H1 (cell line): ENCODE data around the gene CAMKMT. TPM values are rescaled to one million over a fixed set of nuclear protein-coding genes. Genes with fewer than 3 reads are reported as not detected.

Experiments
- CTCF ChIA-PET: fragments of 300-600 bp; sonication (Branson Sonifier 250); formaldehyde crosslinking; loops from one replicate; lab custom pipeline; 2021; ENCODE audit not compliant: partially characterized antibody; lab: Charles Lee
- POLR2A ChIA-PET: fragments of 300-600 bp; sonication (Branson Sonifier 250); formaldehyde crosslinking; loops from one replicate; lab custom pipeline; 2021; ENCODE audit warnings: inconsistent platforms; ENCODE audit not compliant: partially characterized antibody; lab: Charles Lee
- DNase-seq, 2 experiments: peaks; one replicate each; pipeline versions ENCODE4 v3.0.0 to v3.0.0-alpha.2; 2010 to 2022; ENCODE audit warnings: low spot score in 2 of 2, low read depth in 1 of 2, mixed read lengths in 1 of 2
- FAIRE-seq: peaks from 2 replicates; lab custom pipeline; 2011; peaks lifted over from hg19 to GRCh38; lab: Jason Lieb, UNC
- H2AFZ ChIP-seq: 2 replicates; pipeline ENCODE4 v1.8.1; 2012; ENCODE audit warnings: low read length, inconsistent platforms
- H2AK5ac ChIP-seq: 2 replicates; pipeline ENCODE4 v1.6.1; 2013; ENCODE audit warnings: low read depth, low read length
- H2BK120ac ChIP-seq: replicated peaks from 2 replicates; pipeline ENCODE3; 2013; ENCODE audit warnings: low read depth, low read length, inconsistent platforms
- H2BK12ac ChIP-seq: 2 replicates; pipeline ENCODE4 v1.6.1; 2013; ENCODE audit warnings: low read depth, low read length
- H2BK15ac ChIP-seq: 2 replicates; pipeline ENCODE4 v1.6.1; 2013; ENCODE audit warnings: low read length
- H2BK20ac ChIP-seq: 2 replicates; pipeline ENCODE4 v1.6.1; 2013; ENCODE audit warnings: low read length
- H2BK5ac ChIP-seq: 2 replicates; pipeline ENCODE4 v1.6.1; 2013; ENCODE audit warnings: low read depth, low read length
- H3K14ac ChIP-seq: 2 replicates; pipeline ENCODE4 v1.6.1; 2013; ENCODE audit warnings: inconsistent platforms; ENCODE audit not compliant: insufficient read length
- H3K18ac ChIP-seq: 2 replicates; pipeline ENCODE4 v1.6.1; 2013; ENCODE audit warnings: low read length; ENCODE audit errors: extremely low read depth
- H3K23ac ChIP-seq: 2 replicates; pipeline ENCODE4 v1.6.1; 2013; ENCODE audit warnings: inconsistent platforms; ENCODE audit not compliant: insufficient read length
- H3K23me2 ChIP-seq: 2 replicates; pipeline ENCODE4 v1.6.1; 2013; ENCODE audit warnings: low read depth, low read length
- H3K27ac ChIP-seq: 2 replicates; pipeline ENCODE4 v1.6.1; 2011; ENCODE audit warnings: low read depth, low read length, inconsistent platforms
- H3K27me3 ChIP-seq, 4 experiments: replicated peaks in 1 of 4; 1 replicate in 1 of 4; 2 replicates in 3 of 4; pipeline versions ENCODE4 v1.6.1 to v1.8.1; 2011 to 2013; ENCODE audit warnings: low read length in 3 of 4, mild to moderate bottlenecking in 3 of 4, inconsistent platforms in 2 of 4, mixed read lengths in 2 of 4, moderate library complexity in 1 of 4; ENCODE audit not compliant: control insufficient read depth in 3 of 4, insufficient read depth in 3 of 4; ENCODE audit errors: extremely low read depth in 1 of 4
- H3K36me3 ChIP-seq, 4 experiments: 2 replicates each; pipeline versions ENCODE4 v1.6.1 to v1.8.1; 2011 to 2013; ENCODE audit warnings: mild to moderate bottlenecking in 4 of 4, low read length in 3 of 4, moderate library complexity in 2 of 4, control low read depth in 1 of 4, inconsistent platforms in 1 of 4; ENCODE audit not compliant: insufficient read depth in 4 of 4, control insufficient read depth in 2 of 4
- H3K4ac ChIP-seq: replicated peaks from 2 replicates; pipeline ENCODE3; 2013; ENCODE audit warnings: low read length, low read depth, mixed read lengths, inconsistent platforms; ENCODE audit not compliant: insufficient read length
- H3K4me1 ChIP-seq, 4 experiments: replicated peaks in 1 of 4; 1 replicate in 1 of 4; 2 replicates in 3 of 4; pipeline versions ENCODE4 v1.6.1 to v1.8.1; 2011 to 2013; ENCODE audit warnings: low read length in 3 of 4, inconsistent platforms in 2 of 4, mixed read lengths in 1 of 4; ENCODE audit not compliant: insufficient read depth in 4 of 4, control insufficient read depth in 3 of 4
- H3K4me2 ChIP-seq, 2 experiments: 2 replicates each; pipeline versions ENCODE4 v1.6.1 to v1.8.1; 2011 to 2013; ENCODE audit warnings: low read depth in 2 of 2, low read length in 2 of 2, control low read depth in 1 of 2, inconsistent platforms in 1 of 2, mild to moderate bottlenecking in 1 of 2; ENCODE audit not compliant: insufficient read depth in 1 of 2
- H3K4me3 ChIP-seq, 4 experiments: fragments of 200-600, 300-600 bp in 1 of 4; sonication (generic), shearing (Covaris generic), sonication (Bioruptor Twin) in 1 of 4; 2 replicates each; pipeline versions ENCODE4 v1.5.1 to v1.8.1; 2011 to 2016; ENCODE audit warnings: low read length in 4 of 4, low read depth in 3 of 4, control low read depth in 2 of 4, inconsistent platforms in 2 of 4, mild to moderate bottlenecking in 2 of 4, mixed read lengths in 1 of 4, moderate library complexity in 1 of 4; ENCODE audit not compliant: insufficient read depth in 2 of 4; ENCODE audit errors: extremely low read depth in 1 of 4
- H3K56ac ChIP-seq: replicated peaks from 2 replicates; pipeline ENCODE3; 2013; ENCODE audit warnings: low read depth, mild to moderate bottlenecking, mixed read lengths, low read length, inconsistent platforms; ENCODE audit not compliant: insufficient read length
- H3K79me1 ChIP-seq: 2 replicates; pipeline ENCODE4 v1.6.1; 2013; ENCODE audit warnings: low read depth, low read length, control low read depth
- H3K79me2 ChIP-seq, 2 experiments: 2 replicates each; pipeline versions ENCODE4 v1.6.1 to v1.8.1; 2012 to 2013; ENCODE audit warnings: low read length in 2 of 2, mild to moderate bottlenecking in 2 of 2, inconsistent platforms in 1 of 2; ENCODE audit not compliant: insufficient read depth in 2 of 2, control insufficient read depth in 1 of 2
- H3K9ac ChIP-seq, 4 experiments: replicated peaks in 1 of 4; 1 replicate in 1 of 4; 2 replicates in 3 of 4; pipeline versions ENCODE4 v1.6.1 to v1.8.1; 2011 to 2013; ENCODE audit warnings: low read depth in 3 of 4, low read length in 3 of 4, control low read depth in 2 of 4, mild to moderate bottlenecking in 2 of 4, moderate library complexity in 2 of 4, inconsistent platforms in 1 of 4; ENCODE audit errors: extremely low read depth in 1 of 4
- H3K9me3 ChIP-seq, 2 experiments: 2 replicates each; pipeline versions ENCODE4 v1.6.1 to v1.8.1; 2012 to 2013; ENCODE audit warnings: mild to moderate bottlenecking in 2 of 2, moderate library complexity in 2 of 2, control low read depth in 1 of 2, inconsistent platforms in 1 of 2, low read depth in 1 of 2, low read length in 1 of 2, mixed read lengths in 1 of 2; ENCODE audit not compliant: insufficient read depth in 2 of 2
- H4K20me1 ChIP-seq, 2 experiments: replicated peaks in 1 of 2; 2 replicates each; pipeline versions ENCODE3 to v1.8.1; 2011 to 2013; ENCODE audit warnings: inconsistent platforms in 2 of 2, low read length in 2 of 2, mild to moderate bottlenecking in 1 of 2; ENCODE audit not compliant: insufficient read depth in 2 of 2, control insufficient read depth in 1 of 2
- H4K5ac ChIP-seq: 2 replicates; pipeline ENCODE4 v1.6.1; 2013; ENCODE audit warnings: low read length, low read depth, mixed read lengths, inconsistent platforms; ENCODE audit not compliant: insufficient read length
- H4K8ac ChIP-seq: 2 replicates; pipeline ENCODE4 v1.8.0; 2013; ENCODE audit warnings: mild to moderate bottlenecking, moderate library complexity, low read length, inconsistent platforms; ENCODE audit not compliant: insufficient read depth; ENCODE audit errors: extremely low read depth
- H4K91ac ChIP-seq: replicated peaks from 2 replicates; pipeline ENCODE3; 2013; ENCODE audit warnings: low read length, mixed read lengths, inconsistent platforms; ENCODE audit not compliant: insufficient read length
- BCL11A ChIP-seq, 2 experiments: IDR thresholded peaks; one replicate each; pipeline ENCODE4 v1.6.1; 2011; ENCODE audit warnings: low read depth in 2 of 2, low read length in 2 of 2, mild to moderate bottlenecking in 2 of 2
- NRF1 ChIP-seq: IDR thresholded peaks from 2 replicates; pipeline ENCODE4 v1.6.1; 2011; ENCODE audit warnings: mild to moderate bottlenecking, low read depth, low read length, improper control_type of control experiment
- ZNF274 ChIP-seq: IDR thresholded peaks from 2 replicates; pipeline ENCODE4 v1.7.0; 2012; ENCODE audit warnings: low read length, borderline replicate concordance; ENCODE audit errors: extremely low read depth
- WGBS, 2 experiments: shearing (Covaris generic) in 1 of 2; methylation state at CpG; one replicate each; pipeline versions ENCODE4 v1.1.6 to v1.1.7; 2013 to 2015; ENCODE audit warnings: low lambda C conversion rate in 2 of 2, mixed read lengths in 2 of 2, inconsistent platforms in 1 of 2, low coverage in 1 of 2, missing lambda C conversion rate in 1 of 2; ENCODE audit not compliant: insufficient replicate concordance in 2 of 2, insufficient coverage in 1 of 2, insufficient read length in 1 of 2; ENCODE audit errors: extremely low coverage in 1 of 2, missing lambda C conversion rate in 1 of 2; 5-methylcytosine and 5-hydroxymethylcytosine counted together
- polyA plus RNA-seq, 7 experiments: library from polyadenylated mRNA; depleted of rRNA in 3 of 7; stranded (reverse) in 5 of 7; unstranded in 2 of 7; fragments of >200 nt in 5 of 7; fragments of 200-250 nt in 2 of 7; gene quantifications; 1 replicate in 5 of 7; 2 replicates in 1 of 7; 4 replicates in 1 of 7; pipeline versions ENCODE4 v1.2.1 to v1.2.3, GENCODE V29; 2011 to 2013; ENCODE audit warnings: missing spikeins in 2 of 7, mixed read lengths in 2 of 7
- total RNA-seq: library from RNA; stranded (reverse); fragmentation: NEBNext Ultra II Directional; extraction: Animal tissue kit (Norgen Biotek cat#: 25700); gene quantifications from 2 replicates; pipeline ENCODE4 v1.2.1, GENCODE V29; 2021

CAMKMT gene
- total and polyA plus RNA-seq, 2 of the 8 experiments (the other 6 are each of a cell fraction or from before 2014, with no cell fraction given), result 14.7 to 22.4 TPM

DNA sequence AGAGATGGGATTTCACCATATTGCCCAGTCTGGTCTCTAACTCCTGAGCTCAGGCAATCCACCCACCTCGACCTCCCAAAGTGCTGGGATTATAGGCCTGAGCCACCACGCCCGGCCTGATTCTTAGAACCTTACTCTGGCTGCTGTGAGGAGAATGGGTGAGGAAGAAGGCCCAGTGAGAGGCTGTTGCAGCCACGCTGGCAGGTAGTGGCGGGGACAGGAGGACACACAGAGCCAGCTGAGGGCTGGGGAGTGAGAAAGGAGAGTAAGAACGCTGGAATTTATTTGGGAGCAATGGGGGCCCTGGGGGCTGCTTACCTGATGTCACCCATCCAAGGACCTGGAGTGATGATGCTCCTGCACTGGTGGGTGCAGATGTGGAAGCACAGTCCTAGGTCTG, 425.9 kb downstream of the CAMKMT start:
- Histone ChIP-seq H3K23me2 (no peaks in the 10 kb centered on the region; the same call in 1 of the 2 replicates), H3K14ac (no peak overlapping the region), H3K79me2 (no peaks in the 10 kb centered on the region), H3K79me1 (no peaks in the 10 kb centered on the region), H2AFZ (no peak overlapping the region), H2BK20ac (peak overlapping the region; percentile 40), H2BK120ac (no peak overlapping the region), H3K9me3 (peaks cover 6 to 7% of the 10 kb centered on the region in 2 experiments; a peak in 3 of 4 replicates), H3K4me3 (no peak overlapping the region), H3K4me2 (no peak overlapping the region), H4K20me1 (no peaks in the 10 kb centered on the region), H2BK12ac (no peak overlapping the region; the same call in 1 of the 2 replicates), H4K5ac (no peak overlapping the region), H3K36me3 (peaks cover 0 to 7% (median 2%) of the 10 kb centered on the region in 4 experiments; a peak in 2 of 8 replicates), H3K27me3 (peaks cover 0 to 3% (median 0%) of the 10 kb centered on the region in 4 experiments; a peak in 3 of 7 replicates), H3K23ac (no peak overlapping the region), H3K56ac (no peak overlapping the region), H4K8ac (no peak overlapping the region), H3K18ac (no peak overlapping the region; the same call in 1 of the 2 replicates), H2BK5ac (no peak overlapping the region), H2BK15ac (peak overlapping the region; percentile 24; the same call in 1 of the 2 replicates), H3K27ac (no peak overlapping the region), H2AK5ac (no peak overlapping the region), H4K91ac (peak overlapping the region; percentile 52), H3K4me1 (peaks cover 9 to 21% (median 15%) of the 10 kb centered on the region in 4 experiments), H3K9ac (no peak overlapping the region), H3K4ac (no peak overlapping the region)
- ChIA-PET CTCF (interaction anchor here (0.8 to 3.5 kb wide), 4 partner anchors 9 to 319 kb away, joined by 4 to 18 read pairs (median 6); no protein-coding TSS in a partner anchor), POLR2A (interaction anchor here (4.6 to 7.7 kb wide), 2 partner anchors 8 to 14 kb away, joined by 27 to 84 read pairs; no protein-coding TSS in a partner anchor)
- TF ChIP-seq NRF1 (no peak), BCL11A (IDR thresholded peaks at IDR 0.05; ENCODE audit: low read depth in 2 of 2, low read length in 2 of 2) (no peak), ZNF274 (no peak)
- FAIRE-seq, result no peak
- no peak for DNase-seq
- 93% methylated on average over 6 of the region's 6 CpGs; no CpG with 5 or more reads in 1 of the 2 experiments for WGBS, 2 experiments
